HEK293T (cell line): ENCODE results near the gene SH2D6.

ENCODE experiments used
- BHLHE40 ChIP-seq: fragments of 450-650 bp; IDR thresholded peaks from 2 replicates; pipeline ENCODE4 v1.6.1; 2016; ENCODE audit warnings: mild to moderate bottlenecking, moderate library complexity, borderline replicate concordance
- CTBP1 ChIP-seq: fragments of 450-650 bp; IDR thresholded peaks from 2 replicates; pipeline ENCODE4 v1.6.1; 2016; ENCODE audit warnings: borderline replicate concordance
- ELF4 ChIP-seq: fragments of 450-650 bp; IDR thresholded peaks from 2 replicates; pipeline ENCODE4 v1.6.1; 2017; ENCODE audit warnings: antibody characterized with exemption
- FOXK2 ChIP-seq: fragments of 450-650 bp; IDR thresholded peaks from 2 replicates; pipeline ENCODE4 v1.6.1; 2016; ENCODE audit warnings: mild to moderate bottlenecking
- FOXM1 ChIP-seq: fragments of 450-650 bp; IDR thresholded peaks from 2 replicates; pipeline ENCODE4 v1.6.1; 2017; ENCODE audit warnings: mild to moderate bottlenecking, borderline replicate concordance
- LEF1 ChIP-seq: fragments of 450-650 bp; IDR thresholded peaks from 2 replicates; pipeline ENCODE4 v1.6.1; 2017; ENCODE audit warnings: mild to moderate bottlenecking, borderline replicate concordance

GRCh38 chr2:85430752-85431569 lies 12.4 kb downstream of the SH2D6 start:
- no peak for TF ChIP-seq ELF4
- TF ChIP-seq LEF1 = no peak
- no peak for TF ChIP-seq FOXK2
- TF ChIP-seq CTBP1 = no peak
- TF ChIP-seq BHLHE40 = no peak
- TF ChIP-seq FOXM1 = no peak
